Breast epithelium (tissue), 3 donors: ENCODE results near the gene CLDN2.

Experiments used
- POLR2A ChIP-seq: fragments of 450-650 bp; IDR thresholded peaks from one replicate; pipeline ENCODE4 v1.6.1; 2016; ENCODE audit warnings: antibody characterized with exemption, mild to moderate bottlenecking, moderate library complexity
- POLR2AphosphoS5 ChIP-seq, 3 donors: sonication (generic); formaldehyde crosslinking; IDR thresholded peaks; one replicate each; pipeline ENCODE4 v1.6.1; 2017; ENCODE audit warnings: antibody characterized with exemption in 3 of 3

DNA sequence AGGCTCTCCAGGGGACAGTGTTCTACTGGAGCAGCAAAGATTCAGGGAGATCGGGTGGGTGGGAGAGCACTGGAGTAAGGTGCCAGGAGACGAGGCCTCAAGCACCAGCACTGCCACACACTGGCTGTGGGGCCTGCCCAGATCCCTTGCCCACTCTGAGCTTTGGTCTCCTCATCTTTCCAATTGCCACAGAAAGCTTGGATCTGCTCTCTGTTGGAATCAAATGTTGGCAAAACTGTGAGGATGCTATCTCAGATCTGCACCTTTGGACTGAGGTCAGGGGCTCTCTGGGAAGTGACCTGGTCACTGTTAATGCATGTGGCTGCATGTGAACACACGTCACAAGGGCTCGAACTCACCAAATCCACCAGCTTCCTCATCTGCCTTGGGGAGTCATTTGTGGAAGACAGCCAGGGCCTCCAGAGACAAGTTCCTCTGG lies 18.4 kb upstream of the CLDN2 start:
- TF ChIP-seq POLR2AphosphoS5 (IDR thresholded peaks at IDR 0.05) (no peak), POLR2A (no peak)
